ENCODE data around the gene NXPH1. TPM values are rescaled to one million over a fixed set of nuclear protein-coding genes. Genes with fewer than 3 reads are reported as not detected.

The NXPH1 gene
- total and polyA plus RNA-seq, 9 of the 15 experiments (the other 6 are each of a cell fraction or from before 2014, with no cell fraction given): 0.16 TPM; not detected in 8

- FAIRE-seq (no peak), ATAC-seq (peak; percentile 93), DNase-seq (ENCODE audit: extremely low read depth in 1 of 4, low spot score in 3 of 4) (peak; percentile 42 to 71 (median 63))
- peaks cover 0 to 10% of the 10 kb centered on the region in 2 experiments; a peak in 1 of 5 replicates for H3K4me1 ChIP-seq (replicated peaks in 1 of 2; ENCODE audit: control insufficient read depth in 2 of 2, insufficient read depth in 2 of 2, low read length in 2 of 2)
- H3K9me3 ChIP-seq (replicated peaks; ENCODE audit: control insufficient read depth, insufficient read depth, low read depth, low read length): no peaks in the 10 kb centered on the region
- H3K27me3 ChIP-seq (ENCODE audit: control insufficient read depth in 2 of 2, insufficient read depth in 2 of 2, low read length in 2 of 2): peaks cover 6 to 33% of the 10 kb centered on the region in 2 experiments; a peak in 4 of 5 replicates
- no TSS peak for BruUV-seq (replicated peaks)
- in situ Hi-C loops (cut with MboI) (no loop called here), intact Hi-C loops (cut with micrococcal nuclease) (no loop called here)
- no peaks in the 10 kb centered on the region; the same call in 1 of the 2 replicates for H4K20me1 ChIP-seq (replicated peaks; ENCODE audit: control insufficient read depth, insufficient read depth, low read length)
- ChIA-PET CTCF (ENCODE audit: low intra/inter-chr PET ratio) (no interaction called here), POLR2A (interaction anchor here (0.6 kb wide), 1 partner anchor 756 kb away, joined by 4 read pairs; no protein-coding TSS in a partner anchor)
- H2AFZ ChIP-seq (ENCODE audit: low read depth, low read length): no peak overlapping the region
- no peaks in the 10 kb centered on the region for H3K36me3 ChIP-seq (ENCODE audit: control insufficient read depth, insufficient read depth, low read length)
- H3K79me2 ChIP-seq (ENCODE audit: control insufficient read depth, insufficient read depth, low read length): no peaks in the 10 kb centered on the region
- H3K4me3 ChIP-seq: no peak overlapping the region
- H3K9ac ChIP-seq (ENCODE audit: insufficient read depth in 1 of 2, low read depth in 2 of 2, low read length in 2 of 2): no peak overlapping the region
- H3K4me2 ChIP-seq (ENCODE audit: insufficient read depth, low read length): no peak overlapping the region
- WGBS (ENCODE audit: insufficient coverage, low coverage, missing lambda C conversion rate): 23% methylated on average over 35 of the region's 40 CpGs
- no peaks in the 10 kb centered on the region for H3K9me1 ChIP-seq (ENCODE audit: control insufficient read depth, insufficient read depth, low read length)
- H3K27ac ChIP-seq (ENCODE audit: extremely low read depth, low read depth, low read length): no peak overlapping the region
- no peak for TF ChIP-seq NEUROD1 (IDR thresholded peaks at IDR 0.05; ENCODE audit: borderline replicate concordance, low read depth, low read length, partially characterized antibody)
- TF ChIP-seq ZBTB40 (IDR thresholded peaks at IDR 0.05): no peak
- TF ChIP-seq ZBTB40 (CRISPR knock-in tag; IDR thresholded peaks at IDR 0.05): no peak
- no peak for TF ChIP-seq RCOR1 (IDR thresholded peaks at IDR 0.05; ENCODE audit: borderline replicate concordance in 1 of 2, low read depth in 2 of 2, low read length in 2 of 2)
- TF ChIP-seq ZNF239 (CRISPR knock-in tag; IDR thresholded peaks at IDR 0.05): no peak
- no peak for TF ChIP-seq GATAD2B (IDR thresholded peaks at IDR 0.05; ENCODE audit: borderline replicate concordance)
- no peak for TF ChIP-seq MLLT1 (IDR thresholded peaks at IDR 0.05)
- no peak for TF ChIP-seq ARHGAP35 (IDR thresholded peaks at IDR 0.05; ENCODE audit: partially characterized antibody)
These were observed 9.4 kb downstream of the NXPH1 start for GRCh38 chr7:8442814-8443304.
